ENCODE results near the gene EXOC3.

EXOC3 gene

GRCh38 chr5:437281-437771, 5.7 kb upstream of the EXOC3 start:
- DNase-seq (ENCODE audit: low read depth), result no peak
- TF ChIP-seq CTCF (IDR thresholded peaks at IDR 0.05; ENCODE audit: control insufficient read depth, extremely low read depth, insufficient read depth), result no peak
- H3K4me3 ChIP-seq (ENCODE audit: low read depth, low read length), result no peak overlapping the region

DNA sequence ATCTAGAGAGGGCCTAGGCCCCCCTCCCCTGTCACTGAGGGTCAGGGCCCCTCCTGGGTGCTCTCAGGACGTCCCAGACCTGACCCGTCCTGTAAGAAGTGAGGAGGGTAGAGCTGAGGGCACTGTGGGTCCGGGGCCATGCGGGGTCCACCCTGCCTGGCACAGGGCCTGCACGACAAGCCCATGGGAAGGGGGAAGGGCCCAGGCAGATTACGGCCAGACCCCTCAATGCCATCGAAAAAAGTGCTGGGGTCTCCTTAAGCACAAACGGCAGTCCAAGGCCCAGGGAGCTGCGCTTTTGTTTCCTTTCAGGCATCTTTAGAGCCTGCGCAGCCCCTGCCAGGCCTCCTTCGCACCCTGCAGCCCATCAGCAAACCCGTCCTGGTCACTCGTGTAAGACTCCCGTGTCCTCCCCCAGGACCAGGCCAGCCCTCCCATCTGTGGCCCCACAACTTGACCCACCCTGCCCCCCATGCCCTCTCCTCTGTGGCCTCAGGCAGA, 4.4 kb upstream of the EXOC3 start:
- no peak for TF ChIP-seq CTCF (IDR thresholded peaks at IDR 0.05; ENCODE audit: control insufficient read depth, extremely low read depth, insufficient read depth)
- DNase-seq (ENCODE audit: low read depth), result no peak
- no peak overlapping the region for H3K4me3 ChIP-seq (ENCODE audit: low read depth, low read length)

- no peak for TF ChIP-seq CTCF (IDR thresholded peaks at IDR 0.05; ENCODE audit: control insufficient read depth, extremely low read depth, insufficient read depth)
- no peak for DNase-seq (ENCODE audit: low read depth)
- no peak overlapping the region for H3K4me3 ChIP-seq (ENCODE audit: low read depth, low read length)
Observed at GRCh38 chr5:439181-439580, 3.8 kb upstream of the EXOC3 start.

GRCh38 chr5:439636-440035, 3.3 kb upstream of the EXOC3 start:
- H3K4me3 ChIP-seq (ENCODE audit: low read depth, low read length), result no peak overlapping the region
- DNase-seq (ENCODE audit: low read depth), result no peak
- no peak for TF ChIP-seq CTCF (IDR thresholded peaks at IDR 0.05; ENCODE audit: control insufficient read depth, extremely low read depth, insufficient read depth)

GRCh38 chr5:440401-441201, 2.4 kb upstream of the EXOC3 start:
- no peak for DNase-seq (ENCODE audit: low read depth)
- H3K4me3 ChIP-seq (ENCODE audit: low read depth, low read length), result no peak overlapping the region
- no peak for TF ChIP-seq CTCF (IDR thresholded peaks at IDR 0.05; ENCODE audit: control insufficient read depth, extremely low read depth, insufficient read depth)

DNA sequence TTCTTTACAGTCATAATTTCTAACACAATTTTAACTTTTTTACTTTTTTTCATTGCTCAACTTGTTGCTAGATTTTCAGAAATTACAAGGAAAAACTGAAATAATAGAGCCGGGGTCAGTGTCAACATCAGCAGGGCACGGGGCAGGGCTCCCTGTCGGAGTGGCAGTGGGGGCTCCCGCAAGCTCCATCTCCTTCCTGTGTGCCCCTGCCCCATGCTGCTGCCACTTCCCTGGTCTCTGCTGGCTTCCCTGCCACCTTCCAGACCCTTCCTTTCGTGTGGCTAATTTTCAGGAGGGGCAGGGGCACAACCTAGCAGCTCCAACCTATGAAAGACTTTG, 1.0 kb upstream of the EXOC3 start:
- no peak for TF ChIP-seq CTCF (IDR thresholded peaks at IDR 0.05; ENCODE audit: control insufficient read depth, extremely low read depth, insufficient read depth)
- no peak for DNase-seq (ENCODE audit: low read depth)
- peak overlapping the region; percentile 99 for H3K4me3 ChIP-seq (ENCODE audit: low read depth, low read length)
